OCI-LY1 (cell line): ENCODE data around the gene SIRPG.

Experiments
- CTCF ChIP-seq: fragments of 200-600 bp; sonication (generic), shearing (Covaris generic); IDR thresholded peaks from 2 replicates; pipeline ENCODE4 v1.5.1; 2017; ENCODE audit warnings: mild to moderate bottlenecking, antibody characterized with exemption, low read length, moderate library complexity, mixed read lengths
- EZH2 ChIP-seq: fragments of 200-600 bp; sonication (generic), shearing (Covaris generic); IDR thresholded peaks from 2 replicates; pipeline ENCODE4 v1.8.0; 2017; ENCODE audit warnings: borderline replicate concordance, mixed run types, mild to moderate bottlenecking, antibody characterized with exemption, low read length, moderate library complexity, mixed read lengths

GRCh38 chr20:1587781-1588532, 69.6 kb downstream of the SIRPG start:
- TF ChIP-seq CTCF = no peak
- TF ChIP-seq EZH2 = no peak
